Aorta (tissue), 5 donors: ENCODE measurements around the gene IGSF9. TPM values are rescaled to one million over a fixed set of nuclear protein-coding genes. Genes with fewer than 3 reads are reported as not detected.

Experiments
- ATAC-seq: fragments of 200-7000 bp; cut with Tn5 transposase; one replicate; pipeline ENCODE4 v1.9.1; 2022; ENCODE audit warnings: moderate library complexity; ENCODE audit not compliant: low FRiP score
- DNase-seq, 2 donors: peaks; one replicate each; pipeline ENCODE4 v3.0.0-alpha.2; 2020
- H3K27ac ChIP-seq, 2 donors: one replicate each; pipeline ENCODE4 v1.5.1; 2013; ENCODE audit warnings: low read length in 2 of 2, mild to moderate bottlenecking in 2 of 2, moderate library complexity in 2 of 2, control low read depth in 1 of 2, inconsistent platforms in 1 of 2, low read depth in 1 of 2
- H3K27me3 ChIP-seq, 2 donors: one replicate each; pipeline ENCODE4 v1.6.1; 2013; ENCODE audit warnings: control low read depth in 1 of 2, low read length in 1 of 2, mild to moderate bottlenecking in 1 of 2, moderate library complexity in 1 of 2; ENCODE audit not compliant: insufficient read depth in 2 of 2, control insufficient read depth in 1 of 2
- H3K36me3 ChIP-seq, 2 donors: one replicate each; pipeline ENCODE4 v1.6.1; 2013; ENCODE audit warnings: control low read depth in 1 of 2, low read length in 1 of 2, mild to moderate bottlenecking in 1 of 2; ENCODE audit not compliant: insufficient read depth in 2 of 2, control insufficient read depth in 1 of 2
- H3K4me1 ChIP-seq, 2 donors: one replicate each; pipeline ENCODE4 v1.6.1; 2013; ENCODE audit warnings: low read length in 2 of 2, control low read depth in 1 of 2, mild to moderate bottlenecking in 1 of 2, moderate library complexity in 1 of 2; ENCODE audit not compliant: insufficient read depth in 2 of 2, control insufficient read depth in 1 of 2
- H3K4me3 ChIP-seq, 2 donors: one replicate each; pipeline ENCODE4 v1.5.1; 2013; ENCODE audit warnings: low read length in 2 of 2, control low read depth in 1 of 2, mild to moderate bottlenecking in 1 of 2
- H3K9me3 ChIP-seq: one replicate; pipeline ENCODE4 v1.6.1; 2013; ENCODE audit warnings: mild to moderate bottlenecking, low read length; ENCODE audit not compliant: control insufficient read depth
- WGBS, 2 donors: extraction: QIAGEN DNeasy Blood & Tissue Kit; methylation state at CpG; one replicate each; pipeline ENCODE4 v1.1.7; 2013; 5-methylcytosine and 5-hydroxymethylcytosine counted together
- intact Hi-C, 2 donors: fragments of 100-400 bp; cut with DNase I; formaldehyde crosslinking; loops; one replicate each; pipeline versions ENCODE4 v1.14.2 to v1.15.0; 2022
- polyA plus RNA-seq, 2 donors: library from polyadenylated mRNA; stranded (reverse); fragments of 200-250 nt; gene quantifications; one replicate each; pipeline ENCODE4 v1.2.3, GENCODE V29; 2013
- total RNA-seq, 2 donors: library from RNA; stranded (reverse); fragmentation: NEBNext Ultra II Directional; extraction: Animal tissue kit (Norgen Biotek cat#: 25700); gene quantifications; one replicate each; pipeline ENCODE4 v1.2.1, GENCODE V29; 2021
- donor health status: healthy with polysubstance abuse.
- donor health status: Bipolar disorder and iron deficiency.
- donor health status: DM: no; HTN: no; CAD: no.
- donor health status: DM: no; HTN: no; CAD: no.
- donor health status: DM: yes; HTN: yes; CAD: no.

Gene IGSF9
- total and polyA plus RNA-seq, 4 donors, result 0.05 to 1.0 (median 0.30) TPM; not detected in 1

- ATAC-seq, result no peak
- Histone ChIP-seq H3K4me1 (no peaks in the 10 kb centered on the region), H3K36me3 (no peaks in the 10 kb centered on the region), H3K4me3 (no peak overlapping the region), H3K9me3 (no peaks in the 10 kb centered on the region), H3K27me3 (no peaks in the 10 kb centered on the region), H3K27ac (no peak overlapping the region)
- intact Hi-C loops, result loop anchor here (5.0 kb wide), 2 partner anchors 68 to 142 kb away; no protein-coding TSS in a partner anchor
- WGBS, 2 donors, result 92 to 95% methylated on average over 3 of the region's 3 CpGs
- DNase-seq, result no peak
These were observed 5.8 kb downstream of the IGSF9 start for GRCh38 chr1:159939678-159940002.

- no peak for ATAC-seq
- 87 to 88% methylated on average over 6 of the region's 6 CpGs for WGBS, 2 donors
- Histone ChIP-seq H3K9me3 (no peaks in the 10 kb centered on the region), H3K36me3 (no peaks in the 10 kb centered on the region), H3K27me3 (no peaks in the 10 kb centered on the region), H3K4me1 (no peaks in the 10 kb centered on the region), H3K27ac (no peak overlapping the region), H3K4me3 (no peak overlapping the region)
- peak in 1 of 2 donors; percentile 33 for DNase-seq
- intact Hi-C loops, result loop anchor here in 1 of 2 donors (5.0 kb wide), 1 partner anchor 68 kb away; no protein-coding TSS in a partner anchor
These were observed 6.3 kb downstream of the IGSF9 start for GRCh38 chr1:159938905-159939677.

- H3K27me3 ChIP-seq, result no peaks in the 10 kb centered on the region
- no peak overlapping the region for H3K4me3 ChIP-seq
- H3K9me3 ChIP-seq, result no peaks in the 10 kb centered on the region
- WGBS, 2 donors, result 55 to 59% methylated on average over 7 of the region's 7 CpGs
- intact Hi-C loops, result loop anchor here in 1 of 2 donors (5.0 kb wide), 1 partner anchor 69 kb away; no protein-coding TSS in a partner anchor
- no peak overlapping the region for H3K27ac ChIP-seq
- ATAC-seq (no peak), DNase-seq (peak; percentile 41 to 62)
- no peaks in the 10 kb centered on the region for H3K36me3 ChIP-seq
- no peaks in the 10 kb centered on the region for H3K4me1 ChIP-seq
These were observed 7.1 kb downstream of the IGSF9 start for GRCh38 chr1:159938211-159938852.

- Histone ChIP-seq H3K27me3 (no peaks in the 10 kb centered on the region), H3K9me3 (no peaks in the 10 kb centered on the region), H3K27ac (no peak overlapping the region), H3K4me3 (no peak overlapping the region), H3K4me1 (no peaks in the 10 kb centered on the region), H3K36me3 (no peaks in the 10 kb centered on the region)
- intact Hi-C loops, result loop anchor here in 1 of 2 donors (5.0 kb wide), 1 partner anchor 70 kb away; no protein-coding TSS in a partner anchor
- WGBS, 2 donors, result 53 to 61% methylated on average over 4 of the region's 4 CpGs
- DNase-seq (peak in 1 of 2 donors; percentile 32), ATAC-seq (no peak)
These were observed 8.2 kb downstream of the IGSF9 start for GRCh38 chr1:159937054-159937750.

GRCh38 chr1:159936273-159936904 is 9.0 kb downstream of the IGSF9 start:
- intact Hi-C loops, result loop anchor here (1.0 to 5.0 kb wide), 2 partner anchors 71 to 72 kb away; no protein-coding TSS in a partner anchor
- no peaks in the 10 kb centered on the region for H3K4me1 ChIP-seq
- peak; percentile 85 for ATAC-seq
- no peaks in the 10 kb centered on the region for H3K36me3 ChIP-seq
- H3K27me3 ChIP-seq, result no peaks in the 10 kb centered on the region
- 33 to 37% methylated on average over 14 to 16 of the region's 16 CpGs for WGBS, 2 donors
- H3K27ac ChIP-seq, result no peak overlapping the region
- H3K9me3 ChIP-seq, result no peaks in the 10 kb centered on the region
- peak; percentile 86 to 92 for DNase-seq
- H3K4me3 ChIP-seq, result no peak overlapping the region

- H3K4me3 ChIP-seq, result no peak overlapping the region
- 56 to 63% methylated on average over 4 of the region's 4 CpGs for WGBS, 2 donors
- intact Hi-C loops, result loop anchor here (1.0 to 5.0 kb wide), 2 partner anchors 72 to 73 kb away; no protein-coding TSS in a partner anchor
- ATAC-seq (no peak), DNase-seq (no peak)
- no peaks in the 10 kb centered on the region for H3K4me1 ChIP-seq
- no peak overlapping the region for H3K27ac ChIP-seq
- no peaks in the 10 kb centered on the region for H3K9me3 ChIP-seq
- no peaks in the 10 kb centered on the region for H3K27me3 ChIP-seq
- H3K36me3 ChIP-seq, result no peaks in the 10 kb centered on the region
These were observed 9.6 kb downstream of the IGSF9 start for GRCh38 chr1:159935719-159936272.

GRCh38 chr1:159935305-159935704 is 10.1 kb downstream of the IGSF9 start:
- peak in 1 of 2 donors; percentile 62 for DNase-seq
- ATAC-seq, result no peak
- intact Hi-C loops, result loop anchor here in 1 of 2 donors (5.0 kb wide), 1 partner anchor 72 kb away; no protein-coding TSS in a partner anchor
- 89 to 90% methylated on average over 11 of the region's 11 CpGs for WGBS, 2 donors
- Histone ChIP-seq H3K9me3 (no peaks in the 10 kb centered on the region), H3K4me3 (no peak overlapping the region), H3K27ac (no peak overlapping the region), H3K4me1 (no peaks in the 10 kb centered on the region), H3K36me3 (no peaks in the 10 kb centered on the region), H3K27me3 (no peaks in the 10 kb centered on the region)
